K562 (cell line): ENCODE results near the gene CAGE1.

Experiments
- CTCF ChIP-seq, 3 experiments: IDR thresholded peaks in 2 of 3; conservative IDR thresholded peaks in 1 of 3; 2 replicates each; pipeline ENCODE4 v1.5.1; 2011 to 2012; ENCODE audit warnings: low read length in 3 of 3, mild to moderate bottlenecking in 3 of 3, control low read depth in 2 of 3, improper control_type of control experiment in 1 of 3, inconsistent platforms in 1 of 3, low read depth in 1 of 3, mixed read lengths in 1 of 3, moderate library complexity in 1 of 3; ENCODE audit not compliant: insufficient read depth in 2 of 3
- KLF16 ChIP-seq: IDR thresholded peaks from 2 replicates; pipeline ENCODE4 v1.6.1; 2016; ENCODE audit warnings: antibody characterized with exemption
- TCF15 ChIP-seq: fragments of 250-450 bp; sonication (Bioruptor Pico); IDR thresholded peaks from 2 replicates; pipeline ENCODE4 v1.8.0; 2022; ENCODE audit warnings: moderate library complexity, mild to moderate bottlenecking, inconsistent platforms

- TF ChIP-seq TCF15 (CRISPR knock-in tag) (no peak), KLF16 (no peak), CTCF (IDR thresholded peaks at IDR 0.05 in 2 of 3, conservative IDR thresholded peaks at IDR 0.05 in 1 of 3; ENCODE audit: insufficient read depth in 2 of 3, low read depth in 1 of 3, low read length in 3 of 3) (no peak)
Observed at GRCh38 chr6:7391151-7391550, 1.6 kb upstream of the CAGE1 start.
